ENCODE data around the gene PRMT2.
"Not testable (repeated sequence)": the region's sequence is repeated elsewhere in the genome, so short reads cannot be mapped to it uniquely, and the experiment has no call there.

PRMT2 gene

GRCh38 chr21:46618738-46619379, 16.6 kb upstream of the PRMT2 start:
- DNase-seq = no peak

GRCh38 chr21:46619846-46620245, 15.6 kb upstream of the PRMT2 start:
- no peak for DNase-seq

- DNase-seq = no peak
Observed at GRCh38 chr21:46620846-46621245, 14.6 kb upstream of the PRMT2 start.

- DNase-seq = no peak
Observed at GRCh38 chr21:46621457-46622182, 13.9 kb upstream of the PRMT2 start.

- DNase-seq = no peak
Observed at GRCh38 chr21:46622226-46622625, 13.2 kb upstream of the PRMT2 start.

- DNase-seq = no peak
Observed at GRCh38 chr21:46624050-46624449, 11.4 kb upstream of the PRMT2 start.

- no peak for DNase-seq
Observed at GRCh38 chr21:46625759-46626158, 9.7 kb upstream of the PRMT2 start.

GRCh38 chr21:46626536-46626935, 8.9 kb upstream of the PRMT2 start:
- DNase-seq = no peak

- DNase-seq = no peak
Observed at GRCh38 chr21:46626975-46627501, 8.4 kb upstream of the PRMT2 start.

GRCh38 chr21:46627726-46628125, 7.7 kb upstream of the PRMT2 start:
- DNase-seq = no peak

- no peak for DNase-seq
Observed at GRCh38 chr21:46628868-46629267, 6.6 kb upstream of the PRMT2 start.

GRCh38 chr21:46630915-46631314, 4.6 kb upstream of the PRMT2 start:
- DNase-seq = not testable (repeated sequence)

- DNase-seq = no peak
Observed at GRCh38 chr21:46633566-46633965, 1.9 kb upstream of the PRMT2 start.

GRCh38 chr21:46634427-46634826, 1.0 kb upstream of the PRMT2 start:
- DNase-seq = no peak

- peak; percentile 55 for DNase-seq
Observed at GRCh38 chr21:46634966-46635323, 529 bp upstream of the PRMT2 start.

- DNase-seq = no peak
Observed at GRCh38 chr21:46636181-46636512, 673 bp downstream of the PRMT2 start.

- no peak for DNase-seq
Observed at GRCh38 chr21:46636550-46637285, 1.2 kb downstream of the PRMT2 start.

GRCh38 chr21:46637952-46638746, 2.7 kb downstream of the PRMT2 start:
- DNase-seq = no peak

GRCh38 chr21:46639489-46640386, 4.3 kb downstream of the PRMT2 start:
- no peak for DNase-seq

- no peak for DNase-seq
Observed at GRCh38 chr21:46641656-46642055, 6.2 kb downstream of the PRMT2 start.

- no peak for DNase-seq
Observed at GRCh38 chr21:46643379-46644177, 8.1 kb downstream of the PRMT2 start.
